Measurements from ENCODE around the gene RASIP1.
A peak's percentile ranks its signal among the peaks of the same experiment; 100 is the strongest.

Gene RASIP1

GRCh38 chr19:48674921-48675824 lies 65.2 kb downstream of the RASIP1 start:
- no peak overlapping the region for H3K4me3 ChIP-seq (ENCODE audit: low read depth, low read length)
- POLR2A ChIA-PET: interaction anchor here (0.9 to 1.9 kb wide), 4 partner anchors 9 to 64 kb away, joined by 3 to 7 read pairs (median 4); partner anchors contain the start of gene CA11
- TF ChIP-seq ZNF404 (tag by site-specific recombination; IDR thresholded peaks at IDR 0.05): no peak
- TF ChIP-seq ZNF449 (tag by site-specific recombination; IDR thresholded peaks at IDR 0.05): no peak
- TF ChIP-seq ZNF26 (tag by site-specific recombination; IDR thresholded peaks at IDR 0.05): no peak
- peak; percentile 74; the same call in 1 of the 2 replicates for TF ChIP-seq ZNF692 (tag by site-specific recombination; IDR thresholded peaks at IDR 0.05)
- TF ChIP-seq ZNF138 (tag by site-specific recombination; IDR thresholded peaks at IDR 0.05; ENCODE audit: borderline replicate concordance): no peak
- no peak for TF ChIP-seq ZNF112 (tag by site-specific recombination; IDR thresholded peaks at IDR 0.05)
- TF ChIP-seq SETDB1 (IDR thresholded peaks at IDR 0.05; ENCODE audit: insufficient read length, low read length): no peak
- peak; percentile 60 for TF ChIP-seq ZNF654 (tag by site-specific recombination; IDR thresholded peaks at IDR 0.05; ENCODE audit: low read depth)
- peak; percentile 46; the same call in 1 of the 2 replicates for TF ChIP-seq ZNF561 (tag by site-specific recombination; IDR thresholded peaks at IDR 0.05; ENCODE audit: borderline replicate concordance)
- no peak for TF ChIP-seq ZNF239 (tag by site-specific recombination; IDR thresholded peaks at IDR 0.05)
- peak; percentile 79; the same call in 1 of the 2 replicates for TF ChIP-seq ZNF121 (tag by site-specific recombination; IDR thresholded peaks at IDR 0.05)
- peak; percentile 77; the same call in 1 of the 2 replicates for TF ChIP-seq ZNF660 (tag by site-specific recombination; IDR thresholded peaks at IDR 0.05)
- peak; percentile 57; the same call in 1 of the 2 replicates for TF ChIP-seq YY1 (tag by site-specific recombination; IDR thresholded peaks at IDR 0.05)
- TF ChIP-seq ZBTB48 (tag by site-specific recombination; IDR thresholded peaks at IDR 0.05): no peak
- TF ChIP-seq ZNF518A (tag by site-specific recombination; conservative IDR thresholded peaks at IDR 0.05; ENCODE audit: low read depth): no peak; the same call in 1 of the 2 replicates
- TF ChIP-seq ZFP69B (tag by site-specific recombination; IDR thresholded peaks at IDR 0.05): 0 out of 2 replicates have a peak, but pooled peaks have one; percentile 17
- TF ChIP-seq PATZ1 (tag by site-specific recombination; IDR thresholded peaks at IDR 0.05): no peak
- TF ChIP-seq ZBTB17 (tag by site-specific recombination; IDR thresholded peaks at IDR 0.05): peak; percentile 58
- TF ChIP-seq ZNF341 (tag by site-specific recombination; IDR thresholded peaks at IDR 0.05; ENCODE audit: low read depth): peak; percentile 52
- TF ChIP-seq ZNF335 (tag by site-specific recombination; conservative IDR thresholded peaks at IDR 0.05): 0 out of 2 replicates have a peak, but pooled peaks have one; percentile 26
- peak; percentile 14; the same call in 1 of the 2 replicates for TF ChIP-seq YY2 (tag by site-specific recombination; IDR thresholded peaks at IDR 0.05)
- TF ChIP-seq SP3 (tag by site-specific recombination; IDR thresholded peaks at IDR 0.05): peak; percentile 24; the same call in 1 of the 2 replicates
- no peak for TF ChIP-seq SCRT2 (tag by site-specific recombination; IDR thresholded peaks at IDR 0.05)

More at GRCh38 chr19:48674921-48675824, 65.2 kb downstream of the RASIP1 start:
- CTCF ChIA-PET: interaction anchor here (0.6 to 3.9 kb wide), 46 partner anchors 9 to 295 kb away, joined by 3 to 35 read pairs (median 4); partner anchors contain the start of genes CA11 and IZUMO1
- Histone ChIP-seq H3K27ac (ENCODE audit: extremely low read depth, low read depth, low read length) (no peak overlapping the region), H3K9me3 (ENCODE audit: control insufficient read depth, insufficient read depth, low read depth, low read length) (no peaks in the 10 kb centered on the region), H3K36me3 (ENCODE audit: control insufficient read depth in 2 of 2, insufficient read depth in 1 of 2, low read length in 2 of 2) (no peaks in the 10 kb centered on the region), H3K4me1 (ENCODE audit: control insufficient read depth, insufficient read depth, low read length) (no peaks in the 10 kb centered on the region; the same call in 1 of the 2 replicates)
